Aorta (tissue), 5 donors: ENCODE data around the gene PALM2AKAP2. TPM values are rescaled to one million over a fixed set of nuclear protein-coding genes. Genes with fewer than 3 reads are reported as not detected.

Source experiments
- ATAC-seq: fragments of 200-7000 bp; cut with Tn5 transposase; one replicate; pipeline ENCODE4 v1.9.1; 2022; ENCODE audit warnings: moderate library complexity; ENCODE audit not compliant: low FRiP score
- DNase-seq, 2 donors: peaks; one replicate each; pipeline ENCODE4 v3.0.0-alpha.2; 2020
- H3K27ac ChIP-seq, 2 donors: one replicate each; pipeline ENCODE4 v1.5.1; 2013; ENCODE audit warnings: low read length in 2 of 2, mild to moderate bottlenecking in 2 of 2, moderate library complexity in 2 of 2, control low read depth in 1 of 2, inconsistent platforms in 1 of 2, low read depth in 1 of 2
- H3K27me3 ChIP-seq, 2 donors: one replicate each; pipeline ENCODE4 v1.6.1; 2013; ENCODE audit warnings: control low read depth in 1 of 2, low read length in 1 of 2, mild to moderate bottlenecking in 1 of 2, moderate library complexity in 1 of 2; ENCODE audit not compliant: insufficient read depth in 2 of 2, control insufficient read depth in 1 of 2
- H3K36me3 ChIP-seq, 2 donors: one replicate each; pipeline ENCODE4 v1.6.1; 2013; ENCODE audit warnings: control low read depth in 1 of 2, low read length in 1 of 2, mild to moderate bottlenecking in 1 of 2; ENCODE audit not compliant: insufficient read depth in 2 of 2, control insufficient read depth in 1 of 2
- H3K4me1 ChIP-seq, 2 donors: one replicate each; pipeline ENCODE4 v1.6.1; 2013; ENCODE audit warnings: low read length in 2 of 2, control low read depth in 1 of 2, mild to moderate bottlenecking in 1 of 2, moderate library complexity in 1 of 2; ENCODE audit not compliant: insufficient read depth in 2 of 2, control insufficient read depth in 1 of 2
- H3K4me3 ChIP-seq, 2 donors: one replicate each; pipeline ENCODE4 v1.5.1; 2013; ENCODE audit warnings: low read length in 2 of 2, control low read depth in 1 of 2, mild to moderate bottlenecking in 1 of 2
- H3K9me3 ChIP-seq: one replicate; pipeline ENCODE4 v1.6.1; 2013; ENCODE audit warnings: mild to moderate bottlenecking, low read length; ENCODE audit not compliant: control insufficient read depth
- WGBS, 2 donors: extraction: QIAGEN DNeasy Blood & Tissue Kit; methylation state at CpG; one replicate each; pipeline ENCODE4 v1.1.7; 2013; 5-methylcytosine and 5-hydroxymethylcytosine counted together
- intact Hi-C, 2 donors: fragments of 100-400 bp; cut with DNase I; formaldehyde crosslinking; loops; one replicate each; pipeline versions ENCODE4 v1.14.2 to v1.15.0; 2022
- polyA plus RNA-seq, 2 donors: library from polyadenylated mRNA; stranded (reverse); fragments of 200-250 nt; gene quantifications; one replicate each; pipeline ENCODE4 v1.2.3, GENCODE V29; 2013
- total RNA-seq, 2 donors: library from RNA; stranded (reverse); fragmentation: NEBNext Ultra II Directional; extraction: Animal tissue kit (Norgen Biotek cat#: 25700); gene quantifications; one replicate each; pipeline ENCODE4 v1.2.1, GENCODE V29; 2021
- donor health status: healthy with polysubstance abuse.
- donor health status: Bipolar disorder and iron deficiency.
- donor health status: DM: no; HTN: no; CAD: no.
- donor health status: DM: no; HTN: no; CAD: no.
- donor health status: DM: yes; HTN: yes; CAD: no.

Gene PALM2AKAP2
- total and polyA plus RNA-seq, 4 donors: 4.5 to 155 (median 31.9) TPM

DNA sequence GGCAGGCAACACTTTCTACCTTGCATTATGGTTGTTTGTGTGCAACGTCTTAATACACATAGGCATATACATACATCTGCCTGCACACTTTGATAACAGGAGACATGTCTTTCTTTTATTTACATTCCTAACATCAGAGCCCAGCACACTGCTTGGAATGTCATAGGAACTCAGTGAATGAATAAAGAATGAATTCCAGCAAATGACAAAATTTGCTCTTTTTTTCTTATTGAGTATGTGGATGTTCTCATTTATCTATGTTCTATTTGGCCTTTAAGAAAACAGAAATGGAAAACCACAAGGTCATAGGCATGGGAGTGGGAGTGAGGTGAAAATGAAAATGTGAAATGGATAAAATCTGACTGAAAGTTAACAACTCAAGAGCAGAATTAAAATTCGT lies 36.3 kb upstream of the PALM2AKAP2 start:
- ATAC-seq (no peak), DNase-seq (no peak)
- intact Hi-C loops: no loop called here
- Histone ChIP-seq H3K27me3 (no peaks in the 10 kb centered on the region), H3K4me3 (no peak overlapping the region), H3K27ac (no peak overlapping the region), H3K36me3 (no peaks in the 10 kb centered on the region), H3K4me1 (peaks cover 9 to 15% of the 10 kb centered on the region in 2 donors), H3K9me3 (peaks cover 2% of the 10 kb centered on the region)
- WGBS, 2 donors: 72 to 76% methylated on average over 2 of the region's 2 CpGs

DNA sequence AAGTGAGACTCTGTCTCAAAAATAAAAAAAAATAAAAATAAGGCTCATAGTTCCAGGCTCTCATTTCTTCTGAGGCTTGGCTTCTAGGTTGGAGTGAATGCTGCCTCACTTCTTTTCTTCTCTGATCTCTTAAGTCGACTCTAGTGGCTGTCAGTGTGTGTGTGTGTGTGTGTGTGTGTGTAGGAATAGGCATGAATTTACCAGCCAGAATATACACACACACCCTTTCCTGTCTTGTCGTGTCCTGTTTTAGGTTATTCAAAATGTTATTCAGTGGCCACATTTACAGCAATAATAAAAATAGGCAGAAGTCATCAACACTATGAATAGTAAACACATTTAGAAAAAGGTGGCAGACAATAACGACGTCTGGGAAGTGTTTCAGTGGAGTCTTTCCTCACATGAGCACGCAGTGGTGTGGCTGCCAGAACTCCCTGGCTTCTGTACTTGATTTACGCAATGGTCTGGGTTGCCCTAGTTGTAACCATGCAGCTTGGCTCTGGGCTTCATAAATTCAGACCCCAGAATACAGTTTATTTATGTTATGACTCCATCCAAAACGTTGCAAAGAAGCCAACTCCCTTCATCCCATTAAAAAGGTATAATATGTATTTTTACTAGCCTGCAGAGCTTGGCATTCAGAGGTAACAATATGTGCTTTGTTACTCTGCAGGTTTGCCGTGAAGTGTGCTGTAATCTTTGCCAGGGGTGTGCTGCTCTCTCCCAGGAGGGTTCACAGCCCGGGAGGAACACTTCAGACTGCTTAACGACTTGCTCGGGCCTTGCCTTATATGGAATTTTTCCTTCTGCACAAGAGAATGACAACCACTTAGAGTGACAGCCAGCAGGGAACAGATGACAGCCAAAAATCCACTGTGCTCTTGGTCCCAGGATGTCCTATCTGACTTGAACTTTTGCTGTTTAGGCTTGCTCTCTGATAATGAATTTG lies 34.4 kb upstream of the PALM2AKAP2 start:
- H3K27me3 ChIP-seq: no peaks in the 10 kb centered on the region
- no peaks in the 10 kb centered on the region for H3K36me3 ChIP-seq
- H3K4me1 ChIP-seq: peaks cover 12 to 15% of the 10 kb centered on the region in 2 donors
- peak overlapping the region; percentile 43 to 60 for H3K27ac ChIP-seq
- H3K9me3 ChIP-seq: peaks cover 2% of the 10 kb centered on the region
- DNase-seq: peak; percentile 76 to 88
- intact Hi-C loops: loop anchor here (5.0 kb wide), 2 partner anchors 38 to 72 kb away; no protein-coding TSS in a partner anchor
- H3K4me3 ChIP-seq: peak overlapping the region in 1 of 2 donors; percentile 10
- ATAC-seq: peak; percentile 91
- WGBS, 2 donors: 2% methylated on average over 11 of the region's 11 CpGs

DNA sequence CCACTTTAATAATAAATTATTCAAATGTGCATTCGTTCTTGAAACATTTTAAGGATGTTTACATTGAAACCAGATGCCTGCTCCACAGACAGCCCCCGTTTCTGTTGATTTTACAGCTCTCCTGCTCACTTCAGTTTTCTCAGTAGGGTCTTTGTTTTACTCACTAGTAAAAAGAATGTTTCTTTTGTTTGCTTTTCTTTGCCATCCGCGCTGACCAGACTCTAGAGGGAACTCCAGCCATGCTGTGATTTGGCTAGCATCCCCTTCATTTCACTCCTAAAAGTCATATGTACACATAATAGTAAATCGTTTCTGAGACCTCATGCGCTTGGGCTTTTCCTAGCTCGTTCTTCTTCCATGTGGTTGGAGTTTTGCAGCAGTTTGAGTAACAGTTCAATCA lies 28.7 kb upstream of the PALM2AKAP2 start:
- Histone ChIP-seq H3K4me1 (peaks cover 0 to 12% of the 10 kb centered on the region in 2 donors), H3K36me3 (no peaks in the 10 kb centered on the region), H3K27me3 (no peaks in the 10 kb centered on the region), H3K9me3 (no peaks in the 10 kb centered on the region), H3K27ac (no peak overlapping the region), H3K4me3 (no peak overlapping the region)
- 5 to 6% methylated on average over 7 of the region's 7 CpGs for WGBS, 2 donors
- intact Hi-C loops: no loop called here
- no peak for DNase-seq
- no peak for ATAC-seq

GRCh38 chr9:109753308-109753707 lies 26.7 kb upstream of the PALM2AKAP2 start:
- no peaks in the 10 kb centered on the region for H3K36me3 ChIP-seq
- H3K27me3 ChIP-seq: no peaks in the 10 kb centered on the region
- H3K4me3 ChIP-seq: no peak overlapping the region
- H3K9me3 ChIP-seq: no peaks in the 10 kb centered on the region
- H3K4me1 ChIP-seq: peaks cover 0 to 10% of the 10 kb centered on the region in 2 donors
- no peak for DNase-seq
- intact Hi-C loops: no loop called here
- WGBS, 2 donors: 93% methylated on average over 5 of the region's 5 CpGs
- H3K27ac ChIP-seq: no peak overlapping the region
- ATAC-seq: no peak

DNA sequence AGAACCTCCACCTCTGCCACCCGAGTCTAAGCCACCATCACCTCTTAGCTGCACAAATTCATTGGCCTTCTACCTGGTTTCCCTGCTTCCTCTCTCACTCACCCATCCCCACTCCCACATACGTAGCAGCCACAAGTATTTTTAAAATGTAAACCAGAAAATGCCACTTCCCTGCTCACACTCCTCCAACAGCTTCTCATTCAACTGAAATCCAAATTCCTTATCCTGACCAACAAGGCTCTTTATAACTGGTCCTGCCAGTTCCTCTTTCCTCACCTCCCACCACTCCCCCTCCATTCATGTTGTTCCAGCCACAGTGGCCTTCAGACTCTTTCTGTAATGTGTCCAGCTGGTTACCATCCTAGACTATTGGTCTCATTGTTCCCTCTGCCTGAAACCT lies 25.0 kb upstream of the PALM2AKAP2 start:
- Histone ChIP-seq H3K27ac (no peak overlapping the region), H3K27me3 (no peaks in the 10 kb centered on the region), H3K4me3 (no peak overlapping the region), H3K9me3 (no peaks in the 10 kb centered on the region), H3K36me3 (no peaks in the 10 kb centered on the region), H3K4me1 (peaks cover 0 to 7% of the 10 kb centered on the region in 2 donors)
- no peak for ATAC-seq
- 92 to 95% methylated on average over 2 of the region's 2 CpGs for whole genome bisulfite sequencing, 2 donors
- intact Hi-C loops: no loop called here
- DNase-seq: no peak

DNA sequence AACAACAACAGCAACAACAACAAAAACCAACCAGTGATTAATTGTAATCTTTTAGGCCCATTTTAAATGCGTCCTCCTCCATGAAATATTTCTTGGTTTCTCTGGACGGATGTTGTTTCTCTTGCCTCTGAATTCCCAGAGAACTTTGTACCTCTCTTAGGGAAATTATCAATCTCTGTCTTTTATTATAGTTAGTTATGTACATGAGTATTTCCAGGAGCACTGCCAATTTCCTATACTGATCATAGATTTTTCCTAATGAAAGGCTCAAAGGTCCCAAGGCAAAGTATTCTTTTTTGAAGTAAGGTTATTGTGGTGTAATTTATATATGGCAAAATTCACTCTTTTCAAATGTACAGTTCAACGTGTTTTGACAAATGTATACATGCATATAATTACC lies 20.4 kb upstream of the PALM2AKAP2 start:
- no peak for ATAC-seq
- WGBS, 2 donors: 85 to 86% methylated on average over 3 of the region's 3 CpGs
- intact Hi-C loops: no loop called here

DNA sequence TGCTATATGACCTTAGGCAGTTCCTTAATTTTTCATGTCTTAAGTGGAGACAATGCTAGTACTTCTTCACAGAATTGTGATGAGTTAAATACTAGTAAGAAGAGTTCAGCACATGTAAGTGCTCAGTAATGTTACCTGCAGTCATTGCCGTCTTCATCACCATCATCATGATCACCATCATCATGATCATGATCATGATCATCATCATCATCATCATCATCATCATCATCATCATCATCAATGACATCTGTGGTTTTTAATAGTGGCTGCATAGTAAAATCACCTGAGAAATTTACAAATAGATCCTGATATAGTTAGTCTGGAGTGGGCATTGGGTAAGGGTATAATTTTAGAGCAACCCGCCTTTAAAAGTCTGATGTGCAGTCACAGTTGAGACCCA lies 14.7 kb upstream of the PALM2AKAP2 start:
- H3K4me3 ChIP-seq: no peak overlapping the region
- ATAC-seq: no peak
- no peaks in the 10 kb centered on the region for H3K36me3 ChIP-seq
- WGBS, 2 donors: 95 to 100% methylated on average over 2 of the region's 2 CpGs
- no peak overlapping the region for H3K27ac ChIP-seq
- H3K9me3 ChIP-seq: no peaks in the 10 kb centered on the region
- no peaks in the 10 kb centered on the region for H3K27me3 ChIP-seq
- intact Hi-C loops: no loop called here
- peaks cover 2 to 3% of the 10 kb centered on the region in 2 donors for H3K4me1 ChIP-seq
- no peak for DNase-seq

More for the DNA sequence above, 20.4 kb upstream of the PALM2AKAP2 start:
- H3K27me3 ChIP-seq: no peaks in the 10 kb centered on the region
- H3K36me3 ChIP-seq: no peaks in the 10 kb centered on the region
- H3K9me3 ChIP-seq: no peaks in the 10 kb centered on the region
- no peak overlapping the region for H3K27ac ChIP-seq
- no peaks in the 10 kb centered on the region for H3K4me1 ChIP-seq
- H3K4me3 ChIP-seq: no peak overlapping the region
- DNase-seq: no peak

DNA sequence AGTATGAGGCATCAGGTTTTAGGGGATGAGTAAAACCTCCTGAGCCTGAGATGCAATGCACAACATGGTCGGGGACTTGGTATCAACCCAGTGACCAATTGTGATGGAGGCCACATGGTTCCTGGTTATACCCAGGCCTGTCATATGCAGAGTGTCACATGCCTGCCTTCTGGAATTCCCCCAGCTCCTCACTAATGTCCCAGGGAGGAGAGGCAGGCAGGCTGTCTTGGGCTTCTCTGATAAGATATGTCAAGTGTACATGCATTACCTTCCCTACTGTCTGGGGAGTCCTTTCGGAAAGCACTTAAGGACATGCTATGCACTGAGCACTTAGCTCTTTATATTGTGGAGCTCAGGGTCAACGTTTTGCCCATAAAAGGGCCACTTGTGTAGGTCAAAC lies 14.2 kb upstream of the PALM2AKAP2 start:
- 92 to 93% methylated on average over 3 of the region's 3 CpGs for WGBS, 2 donors
- DNase-seq (no peak), ATAC-seq (no peak)
- Histone ChIP-seq H3K27ac (no peak overlapping the region), H3K4me3 (no peak overlapping the region), H3K27me3 (no peaks in the 10 kb centered on the region), H3K4me1 (peaks cover 3% of the 10 kb centered on the region in 2 donors), H3K9me3 (no peaks in the 10 kb centered on the region), H3K36me3 (no peaks in the 10 kb centered on the region)
- intact Hi-C loops: no loop called here

DNA sequence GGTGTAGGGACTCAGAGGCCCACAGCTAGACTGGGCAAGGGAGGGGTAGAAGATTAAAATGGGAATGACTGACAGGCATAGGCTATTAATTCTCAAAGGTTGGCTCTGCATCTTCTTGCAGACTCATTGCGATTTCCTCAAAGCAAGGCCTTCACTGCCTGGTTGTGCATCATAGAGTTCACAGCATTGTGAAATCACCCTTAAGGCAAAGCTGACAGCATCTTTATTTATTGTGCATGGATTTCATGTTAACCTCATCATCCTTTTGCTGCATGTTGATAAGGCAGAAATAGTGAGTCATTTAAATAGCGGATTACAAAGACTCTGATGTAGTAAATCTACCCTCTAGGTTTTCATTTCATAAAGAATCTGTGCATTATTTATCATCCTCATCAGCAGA lies 13.6 kb upstream of the PALM2AKAP2 start:
- no peak for DNase-seq
- Histone ChIP-seq H3K4me3 (no peak overlapping the region), H3K36me3 (no peaks in the 10 kb centered on the region), H3K9me3 (no peaks in the 10 kb centered on the region), H3K4me1 (peaks cover 7 to 8% of the 10 kb centered on the region in 2 donors), H3K27me3 (no peaks in the 10 kb centered on the region), H3K27ac (no peak overlapping the region)
- 88 to 93% methylated on average over 2 of the region's 2 CpGs for WGBS, 2 donors
- ATAC-seq: no peak
- intact Hi-C loops: no loop called here
